ENCODE results near the gene NR3C2. TPM values are rescaled to one million over a fixed set of nuclear protein-coding genes. Genes with fewer than 3 reads are reported as not detected.

NR3C2 gene
- total and polyA plus RNA-seq, 2 of the 4 experiments (the other 2 are of a cell fraction) = 1.1 to 2.3 TPM

GRCh38 chr4:148184922-148185321, 257.3 kb downstream of the NR3C2 start:
- H3K4me3 ChIP-seq (ENCODE audit: insufficient read depth, low read depth, low read length) = no peak overlapping the region
- no peak overlapping the region for H2AFZ ChIP-seq (replicated peaks; ENCODE audit: low read length, poor library complexity)
- no peak overlapping the region for H3K4me2 ChIP-seq (ENCODE audit: low read depth, low read length)
- no peak overlapping the region for H3K4ac ChIP-seq (ENCODE audit: low read depth, low read length)
- in situ Hi-C loops (cut with MboI; ENCODE audit: low sequenced_read_pairs) = no loop called here
- H3K36me3 ChIP-seq (ENCODE audit: control insufficient read depth, insufficient read depth, low read length) = no peaks in the 10 kb centered on the region
- no TSS peak for BruUV-seq (replicated peaks)
- TF ChIP-seq RCOR1 (IDR thresholded peaks at IDR 0.05; ENCODE audit: insufficient replicate concordance, low read length) = no peak
- TF ChIP-seq RAD21 (IDR thresholded peaks at IDR 0.05; ENCODE audit: low read length) = no peak
- TF ChIP-seq MAZ (IDR thresholded peaks at IDR 0.05; ENCODE audit: borderline replicate concordance, low read depth, low read length) = no peak
- no peak for TF ChIP-seq SMC3 (IDR thresholded peaks at IDR 0.05; ENCODE audit: low read depth, low read length)
- TF ChIP-seq, protein P1, sequence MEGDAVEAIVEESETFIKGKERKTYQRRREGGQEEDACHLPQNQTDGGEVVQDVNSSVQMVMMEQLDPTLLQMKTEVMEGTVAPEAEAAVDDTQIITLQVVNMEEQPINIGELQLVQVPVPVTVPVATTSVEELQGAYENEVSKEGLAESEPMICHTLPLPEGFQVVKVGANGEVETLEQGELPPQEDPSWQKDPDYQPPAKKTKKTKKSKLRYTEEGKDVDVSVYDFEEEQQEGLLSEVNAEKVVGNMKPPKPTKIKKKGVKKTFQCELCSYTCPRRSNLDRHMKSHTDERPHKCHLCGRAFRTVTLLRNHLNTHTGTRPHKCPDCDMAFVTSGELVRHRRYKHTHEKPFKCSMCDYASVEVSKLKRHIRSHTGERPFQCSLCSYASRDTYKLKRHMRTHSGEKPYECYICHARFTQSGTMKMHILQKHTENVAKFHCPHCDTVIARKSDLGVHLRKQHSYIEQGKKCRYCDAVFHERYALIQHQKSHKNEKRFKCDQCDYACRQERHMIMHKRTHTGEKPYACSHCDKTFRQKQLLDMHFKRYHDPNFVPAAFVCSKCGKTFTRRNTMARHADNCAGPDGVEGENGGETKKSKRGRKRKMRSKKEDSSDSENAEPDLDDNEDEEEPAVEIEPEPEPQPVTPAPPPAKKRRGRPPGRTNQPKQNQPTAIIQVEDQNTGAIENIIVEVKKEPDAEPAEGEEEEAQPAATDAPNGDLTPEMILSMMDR (conservative IDR thresholded peaks at IDR 0.05; ENCODE audit: low read depth, low read length) = no peak
- no peak for TF ChIP-seq BHLHE40 (IDR thresholded peaks at IDR 0.05; ENCODE audit: low read depth, low read length)
- TF ChIP-seq ELK1 (IDR thresholded peaks at IDR 0.05; ENCODE audit: borderline replicate concordance, low read depth, low read length) = no peak
- no peak for TF ChIP-seq CHD1 (IDR thresholded peaks at IDR 0.05; ENCODE audit: low read depth, low read length)
- TF ChIP-seq FOS (IDR thresholded peaks at IDR 0.05; ENCODE audit: low read depth, low read length) = no peak
- TF ChIP-seq, protein P2, sequence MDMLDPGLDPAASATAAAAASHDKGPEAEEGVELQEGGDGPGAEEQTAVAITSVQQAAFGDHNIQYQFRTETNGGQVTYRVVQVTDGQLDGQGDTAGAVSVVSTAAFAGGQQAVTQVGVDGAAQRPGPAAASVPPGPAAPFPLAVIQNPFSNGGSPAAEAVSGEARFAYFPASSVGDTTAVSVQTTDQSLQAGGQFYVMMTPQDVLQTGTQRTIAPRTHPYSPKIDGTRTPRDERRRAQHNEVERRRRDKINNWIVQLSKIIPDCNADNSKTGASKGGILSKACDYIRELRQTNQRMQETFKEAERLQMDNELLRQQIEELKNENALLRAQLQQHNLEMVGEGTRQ (IDR thresholded peaks at IDR 0.05; ENCODE audit: low read depth, low read length) = no peak
- TF ChIP-seq NFE2L2 (IDR thresholded peaks at IDR 0.05; ENCODE audit: low read depth, low read length) = no peak
- no peak for TF ChIP-seq RFX5 (IDR thresholded peaks at IDR 0.05; ENCODE audit: low read depth, low read length)
- TF ChIP-seq MAFK (IDR thresholded peaks at IDR 0.05; ENCODE audit: low read depth, low read length) = no peak
- TF ChIP-seq POLR2A (IDR thresholded peaks at IDR 0.05; ENCODE audit: low read depth, low read length) = no peak
- H4K91ac ChIP-seq (ENCODE audit: insufficient read depth, low read depth, low read length) = no peak overlapping the region
- H2BK5ac ChIP-seq (ENCODE audit: low read depth, low read length, poor library complexity, severe bottlenecking) = no peak overlapping the region
- H3K9ac ChIP-seq (ENCODE audit: low read depth, low read length) = no peak overlapping the region
- H3K18ac ChIP-seq (ENCODE audit: low read depth, low read length) = no peak overlapping the region
- intact Hi-C loops (cut with micrococcal nuclease) = no loop called here
- H4K5ac ChIP-seq (ENCODE audit: low read depth, low read length) = no peak overlapping the region
- no peak overlapping the region for H3K14ac ChIP-seq (replicated peaks; ENCODE audit: low read depth, low read length)
- dilution Hi-C loops (cut with HindIII; ENCODE audit: low sequenced_read_pairs, unreplicated experiment) = no loop called here
- no peak overlapping the region for H4K8ac ChIP-seq (ENCODE audit: low read depth in 2 of 2, low read length in 2 of 2)
- H3K9me3 ChIP-seq (ENCODE audit: control insufficient read depth, insufficient read depth, low read length) = no peaks in the 10 kb centered on the region
- H3K23ac ChIP-seq (ENCODE audit: low read depth, low read length) = no peak overlapping the region
- H4K20me1 ChIP-seq (ENCODE audit: insufficient read depth, low read length) = no peaks in the 10 kb centered on the region
- no peak overlapping the region for H3K56ac ChIP-seq (ENCODE audit: extremely low read depth, insufficient read depth, low read length)
- no peaks in the 10 kb centered on the region for H3K79me1 ChIP-seq (ENCODE audit: low read depth in 1 of 2, low read length in 2 of 2)
- DNase-seq (no peak), ATAC-seq (ENCODE audit: low read depth) (no peak)
- no peak overlapping the region for H2AK9ac ChIP-seq (replicated peaks; ENCODE audit: low read depth, low read length, poor library complexity)
- POLR2A ChIA-PET (ENCODE audit: unreplicated experiment) = no interaction called here
- CTCF ChIA-PET = no interaction called here
- H2BK120ac ChIP-seq (ENCODE audit: low read depth, low read length) = no peak overlapping the region
- H3K9me1 ChIP-seq (ENCODE audit: insufficient read depth, low read length) = no peaks in the 10 kb centered on the region
- no peak overlapping the region for H3K27ac ChIP-seq (ENCODE audit: insufficient read depth, low read length)
- no peaks in the 10 kb centered on the region for H3K4me1 ChIP-seq (ENCODE audit: control insufficient read depth, insufficient read depth, low read length)
- no peak overlapping the region for H2BK15ac ChIP-seq (ENCODE audit: low read depth, low read length)
- WGBS, 2 experiments (ENCODE audit: extremely low coverage in 2 of 2, insufficient read length in 1 of 2) = 100% methylated on average over 1 of the region's 4 CpGs; no CpG with 5 or more reads in 1 of the 2 experiments
- H2BK20ac ChIP-seq (ENCODE audit: low read depth, low read length) = no peak overlapping the region
- H3K27me3 ChIP-seq (ENCODE audit: control insufficient read depth, insufficient read depth, low read length) = no peaks in the 10 kb centered on the region; the same call in 1 of the 2 replicates
- no peak overlapping the region for H2AK5ac ChIP-seq (ENCODE audit: low read depth, low read length)

All from IMR-90 (cell line).